ENCODE data around the gene CYB5R2.
A peak's percentile ranks its signal among the peaks of the same experiment; 100 is the strongest.
"Not testable (repeated sequence)": the region's sequence is repeated elsewhere in the genome, so short reads cannot be mapped to it uniquely, and the experiment has no call there.

The CYB5R2 gene

GRCh38 chr11:7668464-7668863 lies 4.8 kb downstream of the CYB5R2 start:
- no peak for DNase-seq

DNA sequence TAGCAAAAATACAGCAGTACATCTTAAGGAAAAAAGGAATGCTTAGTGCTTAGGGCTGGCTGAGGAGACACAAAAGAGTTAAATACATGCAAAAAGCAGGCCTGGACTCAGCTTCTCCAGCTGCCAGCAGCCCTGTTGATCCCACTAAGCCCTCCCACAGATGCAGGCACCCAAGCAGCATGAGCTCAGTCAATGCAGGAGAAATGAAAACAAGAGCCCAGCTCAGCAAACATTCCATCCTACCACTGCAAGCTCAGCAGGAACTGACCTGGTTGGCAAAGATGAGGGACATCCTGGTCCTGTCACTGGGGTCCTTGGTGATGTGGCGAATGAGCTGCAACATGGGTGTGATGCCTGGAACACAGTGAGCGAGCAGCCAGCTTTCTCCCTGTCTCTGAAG lies 5.8 kb downstream of the CYB5R2 start:
- no peak for DNase-seq

DNA sequence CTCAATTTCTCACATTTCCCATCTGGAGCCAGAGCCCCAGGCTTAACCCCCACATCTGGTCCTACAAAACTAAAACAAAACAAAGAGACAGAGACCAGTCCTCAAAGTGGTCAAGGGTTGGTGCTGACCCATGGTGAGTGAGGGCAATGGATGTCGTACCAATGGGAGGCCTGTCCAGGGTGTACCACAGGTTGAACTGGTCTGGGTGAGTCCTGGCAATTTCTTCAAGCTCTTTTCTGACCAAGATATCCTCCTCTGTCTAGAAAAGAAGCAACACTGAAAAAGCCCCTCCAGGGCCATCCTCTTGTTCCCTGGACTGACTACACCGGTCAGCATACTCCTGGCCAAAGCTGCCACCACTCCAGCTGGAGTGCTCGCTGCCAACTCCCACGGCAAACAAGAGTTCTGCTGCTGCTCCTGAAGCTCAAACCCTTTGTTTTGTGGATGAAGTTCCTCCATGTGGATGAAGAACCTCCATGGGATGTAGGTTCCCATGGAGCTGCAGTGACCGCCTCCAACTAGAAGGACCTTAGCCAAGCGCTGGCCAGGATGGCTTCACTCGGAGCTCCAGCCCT lies 6.9 kb downstream of the CYB5R2 start:
- DNase-seq: no peak

- DNase-seq: peak; percentile 77
Observed at GRCh38 chr11:7665473-7666291, 7.6 kb downstream of the CYB5R2 start.

- DNase-seq: no peak
Observed at GRCh38 chr11:7664867-7665266, 8.4 kb downstream of the CYB5R2 start.

DNA sequence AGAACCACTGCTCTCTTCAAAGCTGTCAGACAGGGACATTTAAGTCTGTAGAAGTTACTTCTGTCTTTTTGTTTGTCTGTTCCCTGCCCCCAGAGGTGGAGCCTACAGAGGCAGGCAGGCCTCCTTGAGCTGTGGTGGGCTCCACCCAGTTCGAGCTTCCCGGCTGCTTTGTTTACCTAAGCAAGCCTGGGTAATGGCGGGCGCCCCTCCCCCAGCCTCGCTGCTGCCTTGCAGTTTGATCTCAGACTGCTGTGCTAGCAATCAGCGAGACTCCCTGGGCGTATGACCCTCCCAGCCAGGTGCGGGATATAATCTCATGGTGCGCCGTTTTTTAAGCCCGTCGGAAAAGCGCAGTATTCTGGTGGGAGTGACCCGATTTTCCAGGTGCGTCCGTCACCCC lies 9.8 kb downstream of the CYB5R2 start:
- not testable (repeated sequence) for DNase-seq

DNA sequence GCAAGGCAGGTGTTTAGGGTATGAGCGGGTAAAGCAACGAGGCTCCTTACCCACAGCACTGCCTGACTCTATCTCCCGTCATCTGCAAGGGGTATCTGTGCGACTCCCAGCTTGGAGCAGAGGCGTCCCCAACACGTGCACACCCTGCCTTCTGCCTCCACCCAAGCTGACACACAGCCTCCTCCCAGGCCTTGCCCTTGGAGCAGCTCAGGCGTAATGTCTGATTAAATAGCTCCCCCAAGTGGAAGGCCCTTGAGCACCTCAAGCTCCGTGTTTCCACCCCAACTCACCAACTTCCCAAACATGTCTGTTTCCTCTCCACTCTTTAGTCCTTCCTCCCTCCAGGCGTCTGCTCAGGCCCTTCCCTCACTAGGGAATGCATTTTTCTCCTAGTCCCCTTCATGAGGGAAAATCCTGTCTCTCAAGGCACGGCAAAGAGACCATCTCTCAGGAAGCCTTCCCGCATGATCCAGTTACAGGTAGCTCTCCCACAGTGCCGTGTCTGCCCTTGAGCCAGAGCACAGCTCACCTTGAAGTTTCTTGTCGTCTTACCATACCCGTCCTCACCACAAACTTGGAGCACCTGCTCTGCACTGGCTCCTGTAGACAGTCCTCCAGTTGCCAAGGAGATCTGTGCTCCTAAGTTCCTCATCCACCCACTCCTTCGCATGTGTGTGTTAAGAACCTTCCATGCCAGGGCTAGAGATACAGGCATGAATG lies 15.8 kb downstream of the CYB5R2 start:
- DNase-seq: peak; percentile 16

DNA sequence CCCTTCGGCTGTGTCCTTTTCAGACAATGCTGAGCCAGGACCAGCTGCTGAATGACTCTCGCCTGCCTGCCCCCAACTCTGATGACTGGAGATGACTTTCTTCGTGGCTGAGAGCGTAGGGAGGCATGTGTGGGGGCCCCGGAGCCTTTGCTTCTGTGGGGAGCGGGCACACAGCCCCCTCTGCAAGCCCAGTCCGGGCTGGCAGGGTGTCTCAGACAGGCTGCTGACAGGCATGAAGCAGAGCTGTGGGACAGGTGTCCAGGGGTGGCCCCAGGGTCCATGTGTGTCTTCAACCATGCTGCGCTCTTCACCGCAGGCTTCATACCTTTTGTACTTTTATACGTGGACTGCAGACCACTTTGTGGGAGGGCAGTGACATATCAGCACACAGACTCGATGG lies 16.6 kb downstream of the CYB5R2 start:
- no peak for DNase-seq

DNA sequence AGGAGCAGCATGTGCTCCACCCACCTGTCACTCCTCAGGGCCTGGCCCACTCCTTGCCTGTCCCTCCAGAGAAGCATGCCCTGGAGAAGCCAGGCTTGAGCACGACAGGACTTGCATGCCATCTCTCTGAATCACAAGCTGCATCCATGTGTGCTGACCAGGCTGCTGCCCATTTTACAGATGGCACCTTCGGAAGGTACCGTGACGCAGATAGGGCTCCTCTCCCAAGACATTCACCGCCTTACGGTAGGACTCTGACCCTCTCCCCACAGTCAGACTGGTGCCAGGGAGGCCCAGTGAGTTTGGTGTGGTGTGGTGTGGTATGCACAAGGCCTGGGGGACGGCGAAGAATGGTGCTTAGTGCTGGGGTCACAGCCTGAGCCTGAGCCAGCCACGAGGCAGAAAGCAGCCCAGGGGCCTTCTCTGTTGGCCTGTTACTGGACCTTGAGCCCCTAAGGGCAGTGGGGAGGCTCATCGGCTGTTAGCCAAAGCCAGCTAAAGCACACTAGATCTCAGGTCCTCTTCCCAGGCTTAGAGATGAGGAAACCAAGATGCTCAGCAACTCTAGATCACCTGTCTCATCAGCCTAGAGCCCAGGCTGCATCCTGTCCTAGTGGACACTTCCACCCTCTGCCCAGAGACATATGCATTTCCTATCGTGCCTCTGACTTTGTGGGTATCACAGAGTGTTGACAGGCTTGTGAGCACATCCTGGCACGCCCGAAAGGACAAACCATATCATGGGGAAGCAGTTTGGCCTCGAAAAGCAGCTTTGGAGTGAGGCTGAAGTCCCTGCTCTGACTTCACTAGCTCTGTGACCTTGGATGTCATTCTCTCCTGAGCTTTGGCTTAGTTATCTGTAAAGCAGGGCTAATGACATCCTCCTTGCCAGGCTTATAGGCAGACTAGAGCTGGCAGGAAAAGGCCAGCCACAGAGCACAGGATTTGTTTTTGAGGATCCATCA lies 17.8 kb downstream of the CYB5R2 start:
- no peak for DNase-seq

- no peak for DNase-seq
Observed at GRCh38 chr11:7654195-7654705, 19.1 kb downstream of the CYB5R2 start.

- no peak for DNase-seq
Observed at GRCh38 chr11:7651700-7652099, 21.6 kb downstream of the CYB5R2 start.

- DNase-seq: no peak
Observed at GRCh38 chr11:7651140-7651551, 22.2 kb downstream of the CYB5R2 start.

DNA sequence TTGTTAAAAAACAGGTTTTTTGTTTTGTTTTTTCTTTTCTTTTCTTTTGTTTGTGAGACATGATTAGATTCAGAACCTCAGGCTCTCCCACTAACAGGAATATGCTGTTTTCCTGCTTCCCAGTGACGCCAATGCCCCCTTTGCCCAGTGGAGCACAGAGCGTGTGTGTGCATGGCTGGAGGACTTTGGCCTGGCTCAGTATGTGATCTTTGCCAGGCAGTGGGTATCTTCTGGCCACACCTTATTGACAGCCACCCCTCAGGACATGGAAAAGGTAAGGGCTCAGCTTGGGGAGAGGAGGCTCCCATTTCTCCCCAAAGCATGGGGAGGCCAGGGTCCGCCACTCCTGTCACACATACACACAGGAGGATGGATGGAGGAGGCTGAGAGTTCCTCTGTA lies 25.0 kb downstream of the CYB5R2 start:
- no peak for DNase-seq

DNA sequence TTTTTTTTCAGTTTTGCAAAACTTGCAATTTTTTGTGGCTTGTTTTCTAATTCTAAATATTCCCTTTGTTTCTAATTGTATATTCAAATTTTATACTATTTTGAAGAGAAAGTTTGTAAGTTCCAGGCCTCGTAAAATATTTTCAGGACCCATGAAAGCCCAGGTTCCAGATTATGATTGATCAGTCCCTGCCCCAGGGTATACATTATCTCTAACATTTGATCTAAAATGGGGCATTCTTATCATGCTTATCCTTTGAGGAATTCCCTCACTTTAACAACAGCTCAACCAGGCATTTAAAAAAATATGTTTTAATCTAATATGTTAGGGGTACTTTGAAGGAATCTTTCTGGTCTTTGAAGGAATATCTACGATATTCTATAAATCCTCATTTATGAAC lies 26.4 kb downstream of the CYB5R2 start:
- DNase-seq: no peak

DNA sequence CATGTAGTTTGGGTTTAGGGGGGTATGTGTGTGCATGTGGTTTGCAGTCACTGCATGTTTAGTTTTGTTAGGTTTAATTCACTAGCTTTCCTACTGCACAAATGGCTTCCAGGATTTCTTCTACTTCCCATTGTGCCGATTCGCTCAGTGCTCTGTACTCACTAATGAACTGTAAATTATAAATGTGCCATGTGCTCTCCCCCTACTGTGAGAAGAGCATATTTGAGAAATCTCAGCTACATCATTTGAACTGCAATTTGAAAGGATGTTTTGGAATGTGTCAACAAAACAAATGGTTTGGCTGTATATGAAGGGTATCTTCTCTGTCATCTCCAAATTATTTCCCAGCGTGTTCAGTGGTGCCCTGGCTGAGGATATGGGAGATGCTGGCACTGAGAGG lies 28.1 kb downstream of the CYB5R2 start:
- no peak for DNase-seq

DNA sequence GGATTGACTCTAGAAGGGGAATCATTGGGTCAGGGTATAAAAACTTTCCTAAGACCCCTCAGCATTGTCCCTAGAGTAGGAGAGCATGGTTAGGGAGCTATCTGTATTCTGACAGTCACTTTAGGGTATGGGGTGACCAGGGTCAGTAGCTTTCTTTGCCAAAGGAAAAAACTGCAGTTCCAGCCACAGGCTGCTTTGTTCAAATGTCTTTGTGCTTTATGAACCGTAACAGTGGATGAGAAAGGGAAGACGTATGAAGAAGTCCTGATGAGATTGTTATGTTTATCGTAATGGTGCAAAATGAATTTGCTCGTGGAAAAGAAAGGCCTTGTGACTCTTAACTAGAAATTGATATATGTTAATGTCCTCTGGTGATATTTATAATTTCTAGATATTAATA lies 30.0 kb downstream of the CYB5R2 start:
- DNase-seq: no peak

GRCh38 chr11:7642747-7643146 lies 30.6 kb downstream of the CYB5R2 start:
- no peak for DNase-seq

GRCh38 chr11:7640816-7641215 lies 32.5 kb downstream of the CYB5R2 start:
- DNase-seq: no peak

GRCh38 chr11:7639643-7640025 lies 33.7 kb downstream of the CYB5R2 start:
- no peak for DNase-seq

DNA sequence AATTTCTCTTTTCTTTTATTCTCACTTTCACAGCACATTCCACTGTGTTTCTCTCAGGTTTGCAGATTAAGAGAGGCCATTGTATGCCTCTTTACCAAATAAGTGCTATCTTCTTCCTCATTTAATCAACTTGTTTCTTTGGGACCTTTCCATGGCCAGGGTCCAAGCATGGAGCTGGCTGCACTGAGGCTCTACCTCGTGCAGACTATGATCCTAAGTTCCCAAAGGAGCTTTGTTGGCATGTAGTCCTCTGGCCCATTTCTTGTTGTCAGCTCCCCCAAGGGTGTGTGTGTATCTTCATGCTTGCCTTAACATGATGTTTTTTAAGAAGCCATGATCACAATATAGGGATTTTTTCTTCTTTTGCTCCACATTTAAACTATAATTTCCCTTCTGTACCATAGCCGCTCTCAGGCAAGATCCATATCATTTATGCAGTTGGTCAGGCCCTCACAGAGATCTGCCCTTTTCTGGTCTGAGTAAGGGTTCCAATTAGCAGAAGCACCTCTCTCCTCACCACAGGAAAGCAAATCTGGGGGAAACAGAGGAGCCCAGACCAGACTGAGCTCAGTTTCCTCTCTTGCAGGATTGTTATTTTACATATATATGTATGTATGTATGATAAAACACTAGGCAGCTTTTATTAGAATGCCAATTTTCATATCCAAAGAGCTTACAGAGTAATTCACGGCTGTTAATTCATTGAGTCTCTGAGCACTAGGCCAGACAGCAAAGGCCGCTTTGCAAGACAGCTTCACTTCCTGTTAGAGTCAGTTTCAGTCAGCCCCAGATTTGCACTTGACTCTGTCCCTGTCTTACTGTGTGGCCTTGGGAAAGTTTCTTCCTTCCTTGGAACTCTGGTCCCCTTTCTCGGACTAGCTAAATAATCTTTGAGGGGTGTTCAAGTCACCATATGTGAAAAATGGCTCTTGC lies 34.3 kb downstream of the CYB5R2 start:
- no peak for DNase-seq

DNA sequence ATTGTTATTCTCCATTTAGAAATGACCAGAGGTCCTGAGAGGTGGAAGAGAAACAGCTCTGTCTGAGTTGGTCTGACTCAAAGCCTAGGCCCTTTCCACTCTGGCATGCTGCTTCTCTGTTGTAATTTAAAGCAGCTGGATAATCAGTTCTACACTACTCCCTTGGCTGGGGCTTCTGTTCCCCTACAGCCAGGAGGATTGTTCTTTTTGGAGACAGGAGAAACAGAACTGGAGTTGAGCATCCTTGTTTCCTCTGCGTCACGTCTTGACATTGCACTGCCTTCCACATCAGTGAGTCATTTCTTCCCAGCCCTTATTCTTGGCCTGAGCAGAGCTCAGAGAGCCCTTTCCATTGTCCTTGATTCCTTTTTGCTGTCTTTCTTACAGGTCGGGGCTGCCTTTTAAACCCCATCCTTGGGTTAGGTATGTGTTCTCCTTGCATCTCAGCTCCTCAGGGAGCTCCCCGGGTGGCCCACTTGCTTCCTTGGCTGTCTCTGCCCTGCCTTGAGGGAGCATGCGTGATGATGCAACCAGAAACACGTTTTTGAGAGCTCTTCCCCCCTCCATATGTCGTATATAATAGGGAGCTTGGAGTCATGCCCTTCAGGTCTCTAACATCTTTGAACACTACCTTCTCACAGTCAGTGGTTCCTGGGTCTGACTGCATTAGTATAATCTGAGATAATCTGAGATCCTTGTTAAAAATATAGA lies 35.7 kb downstream of the CYB5R2 start:
- no peak for DNase-seq

Data from CD4-positive, alpha-beta T cell treated with Interleukin-6 for 4 hours (primary cell).